Prostate gland (tissue), 2 donors: ENCODE measurements around the gene KRTAP2-2. TPM values are rescaled to one million over a fixed set of nuclear protein-coding genes. Genes with fewer than 3 reads are reported as not detected.
"Not testable (repeated sequence)": the region's sequence is repeated elsewhere in the genome, so short reads cannot be mapped to it uniquely, and the experiment has no call there.

Experiments used
- DNase-seq: peaks from one replicate; pipeline ENCODE4 v3.0.0-alpha.2; 2019; ENCODE audit warnings: low spot score
- H3K27ac ChIP-seq, 2 donors: fragments of 200-600 bp; sonication (generic); 2 replicates each; pipeline ENCODE4 v1.5.1; 2017 to 2019
- H3K27me3 ChIP-seq: fragments of 200-600 bp; sonication (generic); replicated peaks from 2 replicates; pipeline ENCODE4 v1.5.1; 2019; ENCODE audit not compliant: insufficient read depth
- H3K36me3 ChIP-seq, 2 donors: fragments of 200-600 bp; sonication (generic); 1 replicate in 1 of 2; 2 replicates in 1 of 2; pipeline versions ENCODE4 v1.5.1 to v1.8.1; 2017 to 2019
- H3K4me1 ChIP-seq: fragments of 200-600 bp; sonication (generic); replicated peaks from 2 replicates; pipeline ENCODE4 v1.5.1; 2019
- H3K4me3 ChIP-seq, 2 donors: fragments of 200-600 bp; sonication (generic); 2 replicates each; pipeline ENCODE4 v1.5.1; 2017 to 2019
- H3K9me3 ChIP-seq: fragments of 200-600 bp; sonication (generic); 2 replicates; pipeline ENCODE4 v1.5.1; 2017
- CTCF ChIP-seq, 4 experiments: fragments of 200-600 bp in 2 of 4; fragments of 450-650 bp in 2 of 4; sonication (generic) in 2 of 4; IDR thresholded peaks; 1 replicate in 3 of 4; 2 replicates in 1 of 4; pipeline ENCODE4 v1.5.1; 2016 to 2019; ENCODE audit warnings: antibody characterized with exemption in 4 of 4, mild to moderate bottlenecking in 2 of 4, moderate library complexity in 2 of 4
- POLR2A ChIP-seq: fragments of 450-650 bp; IDR thresholded peaks from one replicate; pipeline ENCODE4 v1.6.1; 2016; ENCODE audit warnings: antibody characterized with exemption, mild to moderate bottlenecking
- POLR2AphosphoS5 ChIP-seq: sonication (generic); formaldehyde crosslinking; IDR thresholded peaks from one replicate; pipeline ENCODE4 v1.6.1; 2017; ENCODE audit warnings: antibody characterized with exemption
- WGBS: methylation state at CpG from one replicate; pipeline ENCODE4 v1.1.5; 2018; 5-methylcytosine and 5-hydroxymethylcytosine counted together
- intact Hi-C: fragments of 100-400 bp; cut with DNase I; formaldehyde crosslinking; loops from one replicate; pipeline ENCODE4 v1.14.2; 2022
- total RNA-seq, 2 donors: library from RNA; depleted of rRNA; stranded (reverse); fragments of >200 nt; gene quantifications; one replicate each; pipeline ENCODE4 v1.1.0, GENCODE V29; 2016

KRTAP2-2 gene
- total RNA-seq, 2 donors from 2014 or later, result not detected

GRCh38 chr17:41037853-41038350, 17.1 kb downstream of the KRTAP2-2 start:
- no peak overlapping the region for H3K4me3 ChIP-seq
- intact Hi-C loops, result no loop called here
- no peaks in the 10 kb centered on the region for H3K4me1 ChIP-seq
- H3K9me3 ChIP-seq, result no peaks in the 10 kb centered on the region
- WGBS, result 89% methylated on average over 2 of the region's 2 CpGs
- no peak for DNase-seq
- TF ChIP-seq CTCF (IDR thresholded peaks at IDR 0.05) (no peak), POLR2AphosphoS5 (no peak), POLR2A (no peak)
- no peaks in the 10 kb centered on the region for H3K36me3 ChIP-seq
- H3K27me3 ChIP-seq, result no peaks in the 10 kb centered on the region
- no peak overlapping the region for H3K27ac ChIP-seq

GRCh38 chr17:41034346-41034935, 20.6 kb downstream of the KRTAP2-2 start, which contains the start of gene KRTAP1-3:
Gene KRTAP1-3 (minus strand): TSS chr17:41034874. CDS start chr17:41034821, 53 bp downstream.
- H3K9me3 ChIP-seq, DNase-seq, H3K4me3 ChIP-seq, H3K27ac ChIP-seq, H3K27me3 ChIP-seq, H3K4me1 ChIP-seq, intact Hi-C loops, H3K36me3 ChIP-seq: not testable (repeated sequence)
- WGBS, result 69% methylated on average over 10 of the region's 10 CpGs

- Histone ChIP-seq H3K36me3 (no peaks in the 10 kb centered on the region), H3K27me3 (no peaks in the 10 kb centered on the region), H3K4me1 (no peaks in the 10 kb centered on the region), H3K27ac (no peak within 1 kb of the TSS), H3K4me3 (no peak within 1 kb of the TSS), H3K9me3 (no peaks in the 10 kb centered on the region)
- TF ChIP-seq POLR2AphosphoS5 (no peak), CTCF (IDR thresholded peaks at IDR 0.05) (no peak), POLR2A (no peak)
- intact Hi-C loops, result no loop called here
- 83% methylated on average over 12 of the region's 12 CpGs for WGBS
- no peak for DNase-seq
Observed at GRCh38 chr17:41029633-41030245, 25.3 kb downstream of the KRTAP2-2 start, which contains the start of gene KRTAP1-4. Gene KRTAP1-4 (minus strand): TSS chr17:41030195. CDS start chr17:41030078, 117 bp downstream.

GRCh38 chr17:41026715-41027471, 28.1 kb downstream of the KRTAP2-2 start, which contains the start of gene KRTAP1-5:
Gene KRTAP1-5 (minus strand): TSS chr17:41027208. CDS start chr17:41027155, 53 bp downstream.
- H3K4me3 ChIP-seq, result no peak within 1 kb of the TSS
- no peaks in the 10 kb centered on the region for H3K27me3 ChIP-seq
- WGBS, result 58% methylated on average over 9 of the region's 9 CpGs
- DNase-seq, result no peak
- no peaks in the 10 kb centered on the region for H3K36me3 ChIP-seq
- no peak within 1 kb of the TSS for H3K27ac ChIP-seq
- TF ChIP-seq POLR2AphosphoS5, result no peak
- no peak for TF ChIP-seq CTCF (IDR thresholded peaks at IDR 0.05)
- TF ChIP-seq POLR2A, result no peak
- no peaks in the 10 kb centered on the region for H3K9me3 ChIP-seq
- intact Hi-C loops, result no loop called here
- no peaks in the 10 kb centered on the region for H3K4me1 ChIP-seq

- no peak for DNase-seq
- no peaks in the 10 kb centered on the region for H3K36me3 ChIP-seq
- no peak overlapping the region for H3K4me3 ChIP-seq
- WGBS, result 81% methylated on average over 3 of the region's 3 CpGs
- intact Hi-C loops, result no loop called here
- H3K27me3 ChIP-seq, result no peaks in the 10 kb centered on the region
- no peaks in the 10 kb centered on the region for H3K4me1 ChIP-seq
- TF ChIP-seq POLR2A (no peak), POLR2AphosphoS5 (no peak), CTCF (IDR thresholded peaks at IDR 0.05) (no peak)
- H3K9me3 ChIP-seq, result no peaks in the 10 kb centered on the region
- H3K27ac ChIP-seq, result no peak overlapping the region
Observed at GRCh38 chr17:41024697-41025096, 30.3 kb downstream of the KRTAP2-2 start.
